ENCODE results near the gene IL31. TPM values are rescaled to one million over a fixed set of nuclear protein-coding genes. Genes with fewer than 3 reads are reported as not detected.

The IL31 gene
- total and polyA plus RNA-seq, 4 donors, result not detected

GRCh38 chr12:122206111-122206881 lies 32.3 kb upstream of the IL31 start:
- Histone ChIP-seq H3K4me1 (ENCODE audit: control insufficient read depth in 5 of 5, insufficient read depth in 5 of 5, low read length in 5 of 5) (peaks cover 0 to 9% (median 4%) of the 10 kb centered on the region in 5 donors), H3K27me3 (ENCODE audit: control insufficient read depth in 3 of 3, insufficient read depth in 3 of 3, low read length in 2 of 3) (peaks cover 0 to 28% (median 22%) of the 10 kb centered on the region in 3 donors), H3K4me3 (no peak overlapping the region), H3K9ac (ENCODE audit: insufficient read depth in 1 of 2, low read length in 2 of 2) (no peak overlapping the region), H3K9me3 (ENCODE audit: control insufficient read depth in 4 of 4, insufficient read depth in 3 of 4, low read length in 3 of 4) (no peaks in the 10 kb centered on the region), H3K36me3 (ENCODE audit: control insufficient read depth in 4 of 4, insufficient read depth in 4 of 4, low read length in 4 of 4) (peaks cover 10 to 23% (median 21%) of the 10 kb centered on the region in 4 donors), H3K27ac (ENCODE audit: low read depth in 1 of 2, low read length in 1 of 2) (no peak overlapping the region)
- WGBS, 2 donors, result 73 to 85% methylated on average over 27 of the region's 27 CpGs
- DNase-seq, result no peak
- no peak for ATAC-seq (ENCODE audit: insufficient read depth, low FRiP score)
- TF ChIP-seq, protein P1, sequence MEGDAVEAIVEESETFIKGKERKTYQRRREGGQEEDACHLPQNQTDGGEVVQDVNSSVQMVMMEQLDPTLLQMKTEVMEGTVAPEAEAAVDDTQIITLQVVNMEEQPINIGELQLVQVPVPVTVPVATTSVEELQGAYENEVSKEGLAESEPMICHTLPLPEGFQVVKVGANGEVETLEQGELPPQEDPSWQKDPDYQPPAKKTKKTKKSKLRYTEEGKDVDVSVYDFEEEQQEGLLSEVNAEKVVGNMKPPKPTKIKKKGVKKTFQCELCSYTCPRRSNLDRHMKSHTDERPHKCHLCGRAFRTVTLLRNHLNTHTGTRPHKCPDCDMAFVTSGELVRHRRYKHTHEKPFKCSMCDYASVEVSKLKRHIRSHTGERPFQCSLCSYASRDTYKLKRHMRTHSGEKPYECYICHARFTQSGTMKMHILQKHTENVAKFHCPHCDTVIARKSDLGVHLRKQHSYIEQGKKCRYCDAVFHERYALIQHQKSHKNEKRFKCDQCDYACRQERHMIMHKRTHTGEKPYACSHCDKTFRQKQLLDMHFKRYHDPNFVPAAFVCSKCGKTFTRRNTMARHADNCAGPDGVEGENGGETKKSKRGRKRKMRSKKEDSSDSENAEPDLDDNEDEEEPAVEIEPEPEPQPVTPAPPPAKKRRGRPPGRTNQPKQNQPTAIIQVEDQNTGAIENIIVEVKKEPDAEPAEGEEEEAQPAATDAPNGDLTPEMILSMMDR (IDR thresholded peaks at IDR 0.05; ENCODE audit: control extremely low read depth, extremely low read depth), result no peak

DNA sequence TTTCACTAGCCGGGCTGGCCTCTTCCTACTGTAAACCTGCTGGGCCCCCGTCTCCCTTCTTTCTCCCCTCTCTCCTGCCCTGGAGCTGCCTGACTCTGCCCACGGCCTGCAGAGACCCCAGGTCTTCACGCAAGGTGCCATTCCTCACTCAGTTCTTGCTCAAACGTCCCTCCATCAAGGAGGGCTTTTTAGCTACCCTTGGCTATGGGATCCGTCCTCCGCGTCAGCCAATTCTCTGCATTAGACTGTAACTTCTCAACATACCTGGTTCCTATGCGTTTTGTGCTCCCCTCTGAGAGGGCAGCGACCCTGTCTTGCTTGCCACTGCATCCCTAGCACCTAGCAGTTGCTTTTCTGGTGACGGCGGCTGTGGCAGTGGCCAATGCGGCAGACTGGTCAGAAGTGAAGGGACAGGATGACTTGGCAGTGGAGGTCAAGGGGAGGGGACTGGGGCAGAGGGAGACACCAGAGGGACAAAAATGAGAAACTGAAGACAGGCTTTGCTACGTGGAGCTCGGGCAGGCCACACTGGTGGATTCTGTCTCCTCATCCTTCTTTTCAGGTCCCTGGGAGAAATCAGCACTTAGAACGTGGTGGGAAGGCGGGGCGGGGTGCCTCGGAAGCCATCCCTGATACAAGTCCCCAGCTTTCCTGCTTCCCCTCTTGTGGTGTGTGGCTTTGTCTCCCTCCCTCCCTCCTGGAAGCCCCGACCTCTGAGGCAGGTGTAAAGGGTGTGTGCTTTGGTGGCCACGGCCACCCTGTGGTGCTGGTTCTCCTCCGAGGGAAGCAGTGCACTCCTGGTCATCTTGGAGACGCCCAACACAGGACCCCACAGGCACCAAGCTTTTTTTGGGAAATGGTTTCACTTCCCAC lies 31.3 kb upstream of the IL31 start:
- Histone ChIP-seq H3K9ac (ENCODE audit: insufficient read depth in 1 of 2, low read length in 2 of 2) (no peak overlapping the region), H3K4me3 (no peak overlapping the region), H3K4me1 (ENCODE audit: control insufficient read depth in 5 of 5, insufficient read depth in 5 of 5, low read length in 5 of 5) (peaks cover 0 to 9% (median 4%) of the 10 kb centered on the region in 5 donors), H3K27me3 (ENCODE audit: control insufficient read depth in 3 of 3, insufficient read depth in 3 of 3, low read length in 2 of 3) (peaks cover 0 to 37% (median 22%) of the 10 kb centered on the region in 3 donors), H3K36me3 (ENCODE audit: control insufficient read depth in 4 of 4, insufficient read depth in 4 of 4, low read length in 4 of 4) (peaks cover 5 to 20% (median 18%) of the 10 kb centered on the region in 4 donors), H3K27ac (ENCODE audit: low read depth in 1 of 2, low read length in 1 of 2) (no peak overlapping the region), H3K9me3 (ENCODE audit: control insufficient read depth in 4 of 4, insufficient read depth in 3 of 4, low read length in 3 of 4) (no peaks in the 10 kb centered on the region)
- DNase-seq, result no peak
- TF ChIP-seq, protein P1 (IDR thresholded peaks at IDR 0.05; ENCODE audit: control extremely low read depth, extremely low read depth), result no peak
- ATAC-seq (ENCODE audit: insufficient read depth, low FRiP score), result no peak
- WGBS, 2 donors, result 44 to 46% methylated on average over 23 of the region's 23 CpGs

GRCh38 chr12:122204167-122205052 lies 30.4 kb upstream of the IL31 start:
- TF ChIP-seq, protein P1 (IDR thresholded peaks at IDR 0.05; ENCODE audit: control extremely low read depth, extremely low read depth), result no peak
- Histone ChIP-seq H3K9ac (ENCODE audit: insufficient read depth in 1 of 2, low read length in 2 of 2) (no peak overlapping the region), H3K36me3 (ENCODE audit: control insufficient read depth in 4 of 4, insufficient read depth in 4 of 4, low read length in 4 of 4) (peaks cover 5 to 18% (median 14%) of the 10 kb centered on the region in 4 donors), H3K27ac (ENCODE audit: low read depth in 1 of 2, low read length in 1 of 2) (no peak overlapping the region), H3K4me3 (no peak overlapping the region), H3K27me3 (ENCODE audit: control insufficient read depth in 3 of 3, insufficient read depth in 3 of 3, low read length in 2 of 3) (peaks cover 0 to 42% (median 24%) of the 10 kb centered on the region in 3 donors), H3K4me1 (ENCODE audit: control insufficient read depth in 5 of 5, insufficient read depth in 5 of 5, low read length in 5 of 5) (peaks cover 0 to 9% (median 4%) of the 10 kb centered on the region in 5 donors), H3K9me3 (ENCODE audit: control insufficient read depth in 4 of 4, insufficient read depth in 3 of 4, low read length in 3 of 4) (no peaks in the 10 kb centered on the region)
- DNase-seq (no peak), ATAC-seq (ENCODE audit: insufficient read depth, low FRiP score) (no peak)
- WGBS, 2 donors, result 11 to 13% methylated on average over 54 to 71 of the region's 71 CpGs

Data from lung (tissue), 12 donors.